Effector memory CD8-positive, alpha-beta T cell (primary cell): Measurements from ENCODE around the gene C1orf159.

ENCODE experiments used
- ATAC-seq: fragments of 150-1000 bp; cut with Tn5 transposase; replicated peaks from 2 replicates; pipeline ENCODE4 v1.10.0; 2021; ENCODE audit warnings: mild to moderate bottlenecking, moderate library complexity
- DNase-seq, 3 experiments: peaks; one replicate each; pipeline ENCODE4 v3.0.0; 2021
- H3K27ac Mint-ChIP-seq, 2 donors: one replicate each; pipeline ENCODE4 v1.8.0; 2022; ENCODE audit warnings: mild to moderate bottlenecking in 2 of 2, mixed read lengths in 2 of 2, moderate library complexity in 2 of 2
- H3K27me3 Mint-ChIP-seq, 2 donors: one replicate each; pipeline ENCODE4 v1.8.0; 2022; ENCODE audit warnings: mixed read lengths in 2 of 2
- H3K36me3 Mint-ChIP-seq: one replicate; pipeline ENCODE4 v1.8.0; 2022; ENCODE audit warnings: mild to moderate bottlenecking, moderate library complexity, mixed read lengths; ENCODE audit not compliant: insufficient read depth
- H3K4me1 Mint-ChIP-seq, 2 donors: one replicate each; pipeline ENCODE4 v1.8.0; 2022; ENCODE audit warnings: low read depth in 2 of 2, mixed read lengths in 2 of 2
- H3K4me3 Mint-ChIP-seq, 2 donors: one replicate each; pipeline ENCODE4 v1.8.0; 2022; ENCODE audit warnings: mild to moderate bottlenecking in 2 of 2, mixed read lengths in 2 of 2, moderate library complexity in 2 of 2
- H3K9me3 Mint-ChIP-seq, 2 donors: one replicate each; pipeline ENCODE4 v1.8.0; 2022; ENCODE audit warnings: mixed read lengths in 2 of 2

Gene C1orf159

GRCh38 chr1:1093610-1093943 is 22.3 kb downstream of the C1orf159 start:
- DNase-seq = no peak
- H3K27me3 Mint-ChIP-seq = peaks cover 0 to 2% of the 10 kb centered on the region in 2 donors
- H3K9me3 Mint-ChIP-seq = no peaks in the 10 kb centered on the region
- H3K27ac Mint-ChIP-seq = no peak overlapping the region
- ATAC-seq = no peak
- peaks cover 0 to 4% of the 10 kb centered on the region in 2 donors for H3K4me1 Mint-ChIP-seq
- H3K4me3 Mint-ChIP-seq = no peak overlapping the region
- H3K36me3 Mint-ChIP-seq = no peaks in the 10 kb centered on the region

GRCh38 chr1:1092894-1093609 is 22.8 kb downstream of the C1orf159 start:
- no peaks in the 10 kb centered on the region for H3K36me3 Mint-ChIP-seq
- H3K4me1 Mint-ChIP-seq = peaks cover 0 to 3% of the 10 kb centered on the region in 2 donors
- ATAC-seq (no peak), DNase-seq (no peak)
- H3K27me3 Mint-ChIP-seq = no peaks in the 10 kb centered on the region
- H3K9me3 Mint-ChIP-seq = no peaks in the 10 kb centered on the region
- H3K4me3 Mint-ChIP-seq = no peak overlapping the region
- H3K27ac Mint-ChIP-seq = no peak overlapping the region

- Mint-ChIP-seq H3K4me1 (peaks cover 0 to 3% of the 10 kb centered on the region in 2 donors), H3K27me3 (no peaks in the 10 kb centered on the region), H3K27ac (no peak overlapping the region), H3K9me3 (no peaks in the 10 kb centered on the region), H3K36me3 (no peaks in the 10 kb centered on the region), H3K4me3 (no peak overlapping the region)
- ATAC-seq (no peak), DNase-seq (no peak)
Observed at GRCh38 chr1:1092149-1092855, 23.6 kb downstream of the C1orf159 start.

GRCh38 chr1:1091344-1092148 is 24.3 kb downstream of the C1orf159 start:
- ATAC-seq = no peak
- H3K4me1 Mint-ChIP-seq = peaks cover 0 to 3% of the 10 kb centered on the region in 2 donors

GRCh38 chr1:1090424-1091343 is 25.2 kb downstream of the C1orf159 start:
- ATAC-seq (no peak), DNase-seq (no peak)
- no peaks in the 10 kb centered on the region for H3K27me3 Mint-ChIP-seq
- no peak overlapping the region for H3K27ac Mint-ChIP-seq
- H3K9me3 Mint-ChIP-seq = no peaks in the 10 kb centered on the region
- H3K4me1 Mint-ChIP-seq = peaks cover 0 to 3% of the 10 kb centered on the region in 2 donors
- H3K4me3 Mint-ChIP-seq = no peak overlapping the region
- H3K36me3 Mint-ChIP-seq = no peaks in the 10 kb centered on the region

More at GRCh38 chr1:1091344-1092148, 24.3 kb downstream of the C1orf159 start:
- Mint-ChIP-seq H3K27ac (no peak overlapping the region), H3K36me3 (no peaks in the 10 kb centered on the region), H3K9me3 (no peaks in the 10 kb centered on the region), H3K4me3 (no peak overlapping the region), H3K27me3 (no peaks in the 10 kb centered on the region)
- no peak for DNase-seq

GRCh38 chr1:1089731-1090423 is 26.0 kb downstream of the C1orf159 start:
- no peak overlapping the region for H3K27ac Mint-ChIP-seq
- no peaks in the 10 kb centered on the region for H3K36me3 Mint-ChIP-seq
- no peak for ATAC-seq
- H3K27me3 Mint-ChIP-seq = no peaks in the 10 kb centered on the region
- no peak overlapping the region for H3K4me3 Mint-ChIP-seq
- no peak for DNase-seq
- no peaks in the 10 kb centered on the region for H3K9me3 Mint-ChIP-seq
- peaks cover 0 to 3% of the 10 kb centered on the region in 2 donors for H3K4me1 Mint-ChIP-seq

GRCh38 chr1:1088801-1089680 is 26.8 kb downstream of the C1orf159 start:
- Mint-ChIP-seq H3K9me3 (no peaks in the 10 kb centered on the region), H3K4me1 (peaks cover 0 to 3% of the 10 kb centered on the region in 2 donors)

GRCh38 chr1:1088029-1088800 is 27.7 kb downstream of the C1orf159 start:
- no peak overlapping the region for H3K4me3 Mint-ChIP-seq
- no peaks in the 10 kb centered on the region for H3K36me3 Mint-ChIP-seq
- H3K27me3 Mint-ChIP-seq = no peaks in the 10 kb centered on the region
- no peak overlapping the region for H3K27ac Mint-ChIP-seq
- H3K9me3 Mint-ChIP-seq = no peaks in the 10 kb centered on the region
- H3K4me1 Mint-ChIP-seq = peaks cover 0 to 3% of the 10 kb centered on the region in 2 donors
- DNase-seq = no peak
- ATAC-seq = no peak

More at GRCh38 chr1:1088801-1089680, 26.8 kb downstream of the C1orf159 start:
- DNase-seq = no peak
- no peak for ATAC-seq
- Mint-ChIP-seq H3K27me3 (no peaks in the 10 kb centered on the region), H3K27ac (no peak overlapping the region), H3K4me3 (no peak overlapping the region), H3K36me3 (no peaks in the 10 kb centered on the region)

GRCh38 chr1:1087351-1088028 is 28.4 kb downstream of the C1orf159 start:
- DNase-seq (no peak), ATAC-seq (no peak)
- Mint-ChIP-seq H3K4me1 (no peaks in the 10 kb centered on the region), H3K36me3 (no peaks in the 10 kb centered on the region), H3K9me3 (no peaks in the 10 kb centered on the region), H3K27me3 (no peaks in the 10 kb centered on the region), H3K4me3 (no peak overlapping the region), H3K27ac (no peak overlapping the region)

GRCh38 chr1:1086911-1087341 is 29.0 kb downstream of the C1orf159 start:
- H3K36me3 Mint-ChIP-seq = no peaks in the 10 kb centered on the region
- DNase-seq = no peak
- ATAC-seq = no peak
- H3K9me3 Mint-ChIP-seq = no peaks in the 10 kb centered on the region
- no peak overlapping the region for H3K27ac Mint-ChIP-seq
- H3K4me1 Mint-ChIP-seq = no peaks in the 10 kb centered on the region
- no peaks in the 10 kb centered on the region for H3K27me3 Mint-ChIP-seq
- H3K4me3 Mint-ChIP-seq = no peak overlapping the region
